Measurements from ENCODE around the gene DNAJC3.

Gene DNAJC3

GRCh38 chr13:95636853-95637252 lies 40.1 kb upstream of the DNAJC3 start:
- Histone ChIP-seq H3K4me1 (ENCODE audit: insufficient read depth, poor library complexity, severe bottlenecking) (no peaks in the 10 kb centered on the region), H3K27ac (ENCODE audit: poor library complexity, severe bottlenecking) (no peak overlapping the region), H3K27me3 (ENCODE audit: insufficient read depth, poor library complexity, severe bottlenecking) (no peaks in the 10 kb centered on the region), H3K4me3 (ENCODE audit: severe bottlenecking) (no peak overlapping the region), H3K36me3 (ENCODE audit: low read depth) (peaks cover 63% of the 10 kb centered on the region), H3K9me3 (ENCODE audit: severe bottlenecking) (no peaks in the 10 kb centered on the region)
- DNase-seq (ENCODE audit: low spot score) (no peak), ATAC-seq (ENCODE audit: low read depth) (no peak)
- TF ChIP-seq CTCF (IDR thresholded peaks at IDR 0.05; ENCODE audit: poor library complexity, severe bottlenecking): no peak

GRCh38 chr13:95641291-95642027 lies 35.5 kb upstream of the DNAJC3 start:
- Histone ChIP-seq H3K27ac (ENCODE audit: poor library complexity, severe bottlenecking) (no peak overlapping the region), H3K4me3 (ENCODE audit: severe bottlenecking) (peak overlapping the region; percentile 25), H3K9me3 (ENCODE audit: severe bottlenecking) (no peaks in the 10 kb centered on the region), H3K4me1 (ENCODE audit: insufficient read depth, poor library complexity, severe bottlenecking) (peaks cover 11% of the 10 kb centered on the region), H3K36me3 (ENCODE audit: low read depth) (peaks cover 36% of the 10 kb centered on the region), H3K27me3 (ENCODE audit: insufficient read depth, poor library complexity, severe bottlenecking) (no peaks in the 10 kb centered on the region)
- no peak for ATAC-seq (ENCODE audit: low read depth)
- DNase-seq (ENCODE audit: low spot score): no peak
- no peak for TF ChIP-seq CTCF (IDR thresholded peaks at IDR 0.05; ENCODE audit: poor library complexity, severe bottlenecking)

GRCh38 chr13:95642028-95642621 lies 34.8 kb upstream of the DNAJC3 start:
- ATAC-seq (ENCODE audit: low read depth) (peak; percentile 54), DNase-seq (ENCODE audit: low spot score) (no peak)
- H3K27me3 ChIP-seq (ENCODE audit: insufficient read depth, poor library complexity, severe bottlenecking): no peaks in the 10 kb centered on the region
- peak overlapping the region; percentile 25 for H3K4me3 ChIP-seq (ENCODE audit: severe bottlenecking)
- peaks cover 11% of the 10 kb centered on the region for H3K4me1 ChIP-seq (ENCODE audit: insufficient read depth, poor library complexity, severe bottlenecking)
- no peak for TF ChIP-seq CTCF (IDR thresholded peaks at IDR 0.05; ENCODE audit: poor library complexity, severe bottlenecking)
- H3K9me3 ChIP-seq (ENCODE audit: severe bottlenecking): no peaks in the 10 kb centered on the region
- H3K36me3 ChIP-seq (ENCODE audit: low read depth): peaks cover 30% of the 10 kb centered on the region
- no peak overlapping the region for H3K27ac ChIP-seq (ENCODE audit: poor library complexity, severe bottlenecking)

- Histone ChIP-seq H3K9me3 (ENCODE audit: severe bottlenecking) (no peaks in the 10 kb centered on the region), H3K4me3 (ENCODE audit: severe bottlenecking) (peak overlapping the region; percentile 55), H3K36me3 (ENCODE audit: low read depth) (peaks cover 23% of the 10 kb centered on the region), H3K4me1 (ENCODE audit: insufficient read depth, poor library complexity, severe bottlenecking) (peaks cover 11% of the 10 kb centered on the region), H3K27ac (ENCODE audit: poor library complexity, severe bottlenecking) (peak overlapping the region; percentile 59), H3K27me3 (ENCODE audit: insufficient read depth, poor library complexity, severe bottlenecking) (no peaks in the 10 kb centered on the region)
- ATAC-seq (ENCODE audit: low read depth) (no peak), DNase-seq (ENCODE audit: low spot score) (no peak)
- TF ChIP-seq CTCF (IDR thresholded peaks at IDR 0.05; ENCODE audit: poor library complexity, severe bottlenecking): no peak
Measured at GRCh38 chr13:95642999-95643398, 33.9 kb upstream of the DNAJC3 start.

GRCh38 chr13:95643571-95643935 lies 33.4 kb upstream of the DNAJC3 start:
- no peak for DNase-seq (ENCODE audit: low spot score)

More at GRCh38 chr13:95643571-95643935, 33.4 kb upstream of the DNAJC3 start:
- peaks cover 19% of the 10 kb centered on the region for H3K36me3 ChIP-seq (ENCODE audit: low read depth)
- peak overlapping the region; percentile 55 for H3K4me3 ChIP-seq (ENCODE audit: severe bottlenecking)
- H3K4me1 ChIP-seq (ENCODE audit: insufficient read depth, poor library complexity, severe bottlenecking): peaks cover 11% of the 10 kb centered on the region
- peak overlapping the region; percentile 59 for H3K27ac ChIP-seq (ENCODE audit: poor library complexity, severe bottlenecking)
- no peaks in the 10 kb centered on the region for H3K9me3 ChIP-seq (ENCODE audit: severe bottlenecking)
- TF ChIP-seq CTCF (IDR thresholded peaks at IDR 0.05; ENCODE audit: poor library complexity, severe bottlenecking): no peak
- no peaks in the 10 kb centered on the region for H3K27me3 ChIP-seq (ENCODE audit: insufficient read depth, poor library complexity, severe bottlenecking)
- ATAC-seq (ENCODE audit: low read depth): peak; percentile 24
